Measurements from ENCODE around the gene TBC1D17.
A peak's percentile ranks its signal among the peaks of the same experiment; 100 is the strongest.

The TBC1D17 gene

DNA sequence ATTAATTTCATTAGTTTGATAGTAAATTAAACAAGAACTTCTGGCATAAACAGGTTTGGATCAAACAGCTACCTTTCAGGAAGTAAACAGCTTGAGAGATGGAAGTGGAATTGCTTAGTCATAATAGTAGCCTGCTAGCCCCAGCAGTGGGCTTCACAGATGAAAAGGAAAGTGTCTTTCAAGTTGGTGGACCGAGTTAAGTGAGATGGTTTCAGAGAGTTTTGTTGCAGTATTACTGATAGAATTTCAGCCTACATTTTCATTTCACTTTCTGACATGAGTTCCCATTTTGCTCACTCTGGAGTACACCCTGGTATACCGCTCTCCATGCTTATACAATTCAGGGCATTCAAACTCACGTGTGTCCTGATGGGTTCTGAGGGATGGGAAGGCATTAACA is 28.6 kb upstream of the TBC1D17 start:
- DNase-seq (ENCODE audit: low spot score): no peak

DNA sequence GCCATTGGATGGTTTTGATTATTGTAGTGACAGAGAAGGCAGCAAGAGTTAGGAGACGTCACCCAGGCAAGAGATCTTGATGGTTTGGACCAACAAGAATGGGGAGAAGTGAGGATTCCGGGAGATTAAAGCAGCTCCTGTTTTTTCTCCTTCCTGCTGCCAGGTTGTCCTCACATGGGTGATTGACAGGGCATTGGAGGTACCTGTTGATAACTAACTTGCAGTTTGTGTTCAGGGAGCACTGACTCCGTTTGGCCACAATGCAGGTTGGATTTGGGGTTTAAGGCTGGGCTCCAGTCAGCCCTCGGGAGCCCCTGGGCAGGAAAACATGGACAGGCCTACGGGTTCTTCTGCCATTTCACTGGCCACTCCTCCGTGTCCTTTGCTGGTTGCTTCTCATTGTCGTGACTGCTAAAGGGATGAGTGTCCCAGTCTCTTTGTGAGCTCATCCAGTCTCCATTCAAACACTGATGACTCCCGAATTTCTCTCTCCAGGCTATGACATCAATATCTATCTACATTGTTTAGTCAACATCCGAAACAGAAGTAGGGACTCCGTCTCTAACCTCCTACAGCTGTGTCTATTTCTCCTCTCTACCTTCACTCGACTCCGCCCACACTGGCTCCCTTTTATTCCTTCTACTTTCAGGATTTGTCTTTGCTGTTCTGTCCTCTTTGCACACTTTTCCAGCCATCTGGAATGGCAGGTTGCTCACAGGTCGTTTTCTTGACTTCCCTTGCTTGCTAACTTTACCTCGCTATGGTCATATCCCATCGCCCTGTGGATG is 27.9 kb upstream of the TBC1D17 start:
- no peak for DNase-seq (ENCODE audit: low spot score)

DNA sequence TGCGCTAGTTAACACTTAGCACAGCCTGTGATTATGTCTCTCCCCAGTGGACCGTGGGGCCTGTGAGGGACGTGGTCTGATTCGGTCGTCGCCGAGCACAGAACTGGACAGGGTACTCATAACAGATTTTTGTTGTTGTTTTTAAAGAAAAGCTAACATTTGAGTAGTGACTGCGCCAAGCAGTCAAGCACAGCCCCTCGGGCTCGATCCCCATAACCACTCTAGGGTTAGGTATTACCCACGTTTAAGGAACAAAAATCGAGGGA is 27.3 kb upstream of the TBC1D17 start:
- no peak for DNase-seq (ENCODE audit: low spot score)

DNA sequence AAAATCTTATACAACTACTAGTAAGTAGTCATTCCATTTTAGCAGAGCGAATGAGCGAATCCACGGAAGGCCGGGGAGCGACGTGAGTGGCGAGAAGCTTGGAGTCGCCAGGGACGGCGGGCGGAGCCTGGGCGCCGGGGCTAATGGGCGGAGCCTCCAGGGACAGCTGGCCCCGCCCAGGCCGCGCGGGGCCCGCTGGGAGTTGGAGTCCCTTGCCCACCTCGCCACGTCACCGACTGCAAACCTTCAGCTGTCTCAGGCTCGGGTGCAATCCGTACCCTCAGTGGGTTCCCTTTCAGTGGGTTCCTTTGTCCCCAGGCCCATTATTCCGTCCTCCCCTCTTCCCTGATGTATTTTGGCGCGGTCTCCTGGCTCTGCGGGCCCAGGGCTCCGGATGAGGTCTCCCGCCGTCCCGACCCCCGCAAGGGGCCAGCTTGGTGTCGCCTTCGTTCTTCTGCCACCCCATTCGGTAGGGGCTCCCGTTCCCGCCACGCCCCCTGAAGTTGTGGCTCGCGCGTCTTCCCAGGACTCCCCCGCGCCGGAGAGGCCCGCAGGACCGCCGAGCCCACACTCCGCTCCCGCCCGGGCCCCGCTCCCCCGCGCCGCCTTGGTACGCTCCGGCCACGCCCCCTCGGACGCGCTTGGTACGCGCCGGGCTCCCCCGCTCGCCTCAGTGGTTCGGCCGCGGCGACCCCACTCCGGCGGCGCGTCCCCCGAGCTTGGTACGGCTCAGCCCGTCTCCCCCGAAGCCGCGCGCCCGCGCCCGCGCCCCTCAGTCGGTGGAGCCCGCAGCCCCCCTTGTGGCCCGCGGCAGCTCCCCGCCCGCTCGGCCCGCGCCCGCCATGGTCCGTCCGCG is 26.8 kb upstream of the TBC1D17 start, which contains the start of gene PTOV1:
Gene PTOV1, plus strand, starts transcription at position 673 of the 856 bp plus-strand sequence.
- DNase-seq (ENCODE audit: low spot score): peak; percentile 95

DNA sequence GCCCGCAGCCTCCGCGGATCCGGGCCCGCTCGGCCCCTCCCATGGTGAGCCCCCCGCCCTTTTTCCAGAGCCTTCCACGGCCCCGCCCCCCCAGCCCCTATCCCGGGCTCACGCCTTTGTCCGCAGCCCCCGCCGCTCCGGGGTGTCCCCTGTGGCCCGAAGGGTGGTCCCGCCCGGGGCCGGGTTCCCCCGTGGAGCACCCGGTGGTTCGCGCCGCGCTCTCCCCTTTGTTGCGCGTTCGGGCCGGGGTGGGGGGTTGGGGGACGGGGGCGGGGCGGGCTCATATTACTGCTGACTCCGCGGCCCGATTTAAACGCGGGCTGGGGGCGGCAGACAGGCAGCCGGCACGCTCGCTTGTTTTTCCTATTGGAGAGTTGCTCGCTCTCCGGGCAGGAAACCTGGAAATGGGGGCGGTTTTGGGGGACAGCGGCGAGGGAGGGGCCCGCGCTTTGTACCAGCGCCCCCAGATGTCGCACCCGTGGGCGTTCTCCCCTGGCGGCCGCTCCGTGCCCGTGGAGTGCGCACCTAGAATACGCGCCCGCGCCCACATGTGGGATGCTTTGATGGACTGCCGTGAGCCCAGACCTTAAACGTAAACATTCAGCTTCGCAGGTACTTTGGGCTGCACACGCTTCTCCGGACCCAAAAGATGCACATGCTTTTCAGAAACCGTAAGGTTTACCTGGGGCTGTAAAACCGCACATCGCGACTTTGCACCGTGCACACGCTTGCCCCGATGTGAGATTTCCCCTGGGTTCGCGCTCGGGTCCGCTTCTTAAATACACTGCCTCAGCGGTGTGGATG is 25.8 kb upstream of the TBC1D17 start:
- peak; percentile 38 for DNase-seq (ENCODE audit: low spot score)

DNA sequence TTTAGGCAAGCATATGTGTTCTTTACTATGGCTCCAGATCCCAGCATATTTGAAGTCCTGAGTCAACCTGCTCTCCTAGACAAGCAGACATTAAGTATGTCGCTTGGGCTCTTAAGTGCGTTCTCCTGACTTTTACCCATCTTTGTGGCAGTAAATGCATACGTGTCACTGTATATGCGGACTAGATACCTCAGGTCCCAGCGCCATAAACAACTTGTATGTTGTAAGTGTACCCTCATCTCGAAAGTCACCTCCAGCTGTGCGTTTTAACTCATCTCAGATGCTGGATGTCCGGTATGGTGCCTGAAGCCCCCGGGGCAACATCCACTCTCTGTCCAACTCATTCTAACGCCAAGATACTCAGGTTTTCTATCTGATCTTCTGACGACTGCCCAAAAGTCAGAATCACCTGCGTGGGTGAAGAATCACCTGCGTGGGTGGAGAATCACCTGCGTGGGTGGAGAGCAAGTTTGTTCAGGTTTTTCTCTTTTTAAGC is 24.8 kb upstream of the TBC1D17 start:
- DNase-seq (ENCODE audit: low spot score): no peak

DNA sequence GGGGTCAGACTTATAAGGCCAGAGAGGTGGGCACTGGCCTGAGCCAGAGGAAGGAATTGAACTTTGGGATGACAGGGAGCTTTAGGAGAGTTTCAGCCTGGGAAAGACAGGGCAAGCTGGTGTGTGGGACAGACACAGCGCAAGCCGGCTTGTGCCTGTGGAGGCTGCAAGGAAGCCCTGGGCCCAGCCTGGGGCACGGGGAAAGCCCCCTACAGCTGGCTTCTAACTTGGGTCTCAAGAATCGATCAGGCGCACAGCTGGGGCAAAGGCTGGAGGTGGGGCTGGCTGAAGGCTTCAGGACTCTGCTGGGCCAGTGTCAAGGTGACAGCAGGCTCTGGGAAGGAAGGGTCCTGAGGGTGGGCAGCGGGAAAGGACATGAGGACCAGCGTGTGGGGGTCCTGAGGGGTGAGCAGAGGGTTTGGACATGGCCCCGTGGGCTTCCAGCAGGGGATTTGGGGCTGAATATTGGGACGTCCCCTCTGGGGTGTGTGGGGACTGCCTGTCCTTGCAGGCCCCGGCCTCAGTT is 23.6 kb upstream of the TBC1D17 start:
- DNase-seq (ENCODE audit: low spot score): no peak

DNA sequence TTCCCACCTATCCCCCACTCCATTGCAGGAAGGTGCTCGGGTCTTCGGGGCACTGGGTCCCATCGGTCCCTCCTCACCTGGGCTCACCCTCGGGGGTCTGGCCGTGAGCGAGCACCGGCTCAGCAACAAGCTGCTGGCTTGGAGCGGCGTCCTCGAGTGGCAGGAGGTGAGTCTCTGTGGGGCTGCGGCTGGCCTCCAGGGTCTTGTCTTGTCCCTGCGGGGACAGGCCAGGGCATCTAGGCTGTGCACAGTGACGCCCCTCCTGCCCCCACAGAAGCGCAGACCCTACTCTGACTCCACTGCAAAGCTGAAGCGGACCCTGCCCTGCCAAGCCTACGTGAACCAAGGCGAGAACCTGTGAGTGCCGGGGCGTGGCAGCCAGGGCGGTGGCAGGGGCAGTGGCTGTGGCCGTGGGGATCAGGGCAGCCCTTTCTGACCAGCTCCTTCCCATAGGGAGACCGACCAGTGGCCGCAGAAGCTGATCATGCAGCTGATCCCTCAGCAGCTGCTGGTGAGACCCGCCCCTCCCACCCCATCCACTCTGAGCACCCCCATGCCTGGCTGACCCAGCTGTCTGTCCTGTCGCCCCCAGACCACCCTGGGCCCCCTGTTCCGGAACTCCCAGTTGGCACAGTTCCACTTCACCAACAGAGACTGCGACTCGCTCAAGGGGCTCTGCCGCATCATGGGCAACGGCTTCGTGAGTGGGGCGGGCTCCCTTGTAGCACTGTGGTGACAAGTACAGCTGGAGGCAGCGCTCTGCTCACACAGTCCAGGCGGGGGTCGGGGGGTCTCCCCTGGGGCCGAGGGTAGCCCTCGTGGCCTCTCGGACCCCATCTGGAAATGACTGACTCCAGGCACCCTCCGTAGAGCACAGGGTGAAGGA is 22.9 kb upstream of the TBC1D17 start:
- no peak for DNase-seq (ENCODE audit: low spot score)

DNA sequence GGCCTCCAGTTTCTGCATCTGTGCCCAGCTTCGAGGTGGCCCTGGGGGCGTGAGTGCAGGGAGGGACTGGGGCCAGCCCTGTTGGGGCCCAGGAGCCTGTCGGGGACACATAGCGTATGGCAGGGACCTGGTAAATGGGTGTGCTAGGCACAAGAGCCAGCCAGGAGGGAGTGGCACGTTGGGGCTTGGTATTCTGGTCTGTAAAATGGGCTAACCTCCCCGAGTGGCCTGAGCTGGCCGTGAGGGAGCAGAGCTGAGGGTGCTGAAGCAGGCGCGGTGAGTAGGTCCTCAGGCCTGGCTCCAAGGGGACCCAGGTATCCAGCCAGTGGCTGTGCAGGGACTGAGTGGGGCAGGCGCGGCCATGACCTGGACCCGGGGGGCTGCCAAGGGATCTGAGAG is 22.2 kb upstream of the TBC1D17 start:
- no peak for DNase-seq (ENCODE audit: low spot score)

DNA sequence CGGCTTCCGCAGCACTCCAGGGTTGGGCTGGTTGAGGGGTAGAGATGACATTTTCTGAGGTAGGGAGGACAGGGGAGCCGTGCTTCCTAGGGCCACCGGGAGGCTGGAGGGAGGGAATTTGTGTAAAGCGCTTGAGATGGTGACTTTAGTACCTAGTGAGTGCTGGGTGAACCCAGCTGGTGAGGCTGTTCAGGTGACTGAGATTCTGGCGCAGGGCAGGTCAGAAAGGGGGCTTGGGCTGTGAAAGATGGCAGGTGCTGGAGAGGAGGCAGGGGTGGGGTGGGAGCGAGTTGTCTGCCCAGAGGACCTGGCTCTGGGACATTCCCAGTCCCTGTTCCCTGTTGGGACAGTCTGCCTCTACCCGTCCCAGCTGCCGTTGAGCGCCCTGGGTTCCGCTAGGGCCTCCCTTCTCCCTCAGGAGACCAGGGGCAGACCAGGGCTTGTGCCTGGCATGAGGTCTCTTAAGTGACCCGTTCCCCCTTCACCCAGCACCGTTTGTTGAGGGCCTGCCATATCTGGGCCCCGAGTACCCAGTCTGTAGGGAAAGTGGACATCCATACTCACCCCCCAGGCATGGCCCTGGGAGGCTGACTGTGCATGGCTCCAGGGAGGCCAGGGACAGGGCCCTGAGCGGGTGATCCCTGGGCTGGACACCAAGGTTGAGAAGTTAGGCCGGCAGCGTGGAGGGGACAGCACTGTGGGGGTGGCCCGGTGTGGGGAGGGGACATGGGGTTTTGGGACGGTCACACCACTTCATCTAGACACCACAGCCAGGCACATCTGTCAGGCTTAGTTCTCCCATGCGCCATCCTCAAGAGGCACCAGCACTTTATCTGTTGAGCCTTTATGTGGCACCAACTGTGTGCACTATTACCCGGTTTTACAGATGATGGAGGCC is 21.6 kb upstream of the TBC1D17 start:
- DNase-seq (ENCODE audit: low spot score): no peak

DNA sequence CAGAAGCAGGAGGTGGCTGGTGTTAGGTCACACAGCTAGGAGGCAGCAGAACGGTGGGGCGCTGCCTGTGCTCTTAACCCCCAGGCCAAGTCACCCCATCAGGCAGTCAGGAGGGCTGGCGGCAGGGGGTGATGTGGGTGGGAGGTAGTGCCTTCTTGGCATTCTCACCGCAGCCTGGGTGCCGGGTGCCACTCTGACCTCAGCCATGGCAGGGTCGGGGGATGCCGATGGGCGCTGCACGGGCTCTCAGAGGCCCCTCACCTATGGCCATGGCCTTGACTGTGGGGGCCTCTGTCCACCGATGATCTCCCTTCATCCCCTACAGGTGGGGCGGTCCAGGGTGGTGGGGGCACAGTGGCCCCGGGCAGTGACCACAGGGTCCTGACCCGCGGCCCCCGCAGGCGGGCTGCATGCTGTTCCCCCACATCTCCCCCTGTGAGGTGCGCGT is 20.9 kb upstream of the TBC1D17 start:
- DNase-seq (ENCODE audit: low spot score): no peak

DNA sequence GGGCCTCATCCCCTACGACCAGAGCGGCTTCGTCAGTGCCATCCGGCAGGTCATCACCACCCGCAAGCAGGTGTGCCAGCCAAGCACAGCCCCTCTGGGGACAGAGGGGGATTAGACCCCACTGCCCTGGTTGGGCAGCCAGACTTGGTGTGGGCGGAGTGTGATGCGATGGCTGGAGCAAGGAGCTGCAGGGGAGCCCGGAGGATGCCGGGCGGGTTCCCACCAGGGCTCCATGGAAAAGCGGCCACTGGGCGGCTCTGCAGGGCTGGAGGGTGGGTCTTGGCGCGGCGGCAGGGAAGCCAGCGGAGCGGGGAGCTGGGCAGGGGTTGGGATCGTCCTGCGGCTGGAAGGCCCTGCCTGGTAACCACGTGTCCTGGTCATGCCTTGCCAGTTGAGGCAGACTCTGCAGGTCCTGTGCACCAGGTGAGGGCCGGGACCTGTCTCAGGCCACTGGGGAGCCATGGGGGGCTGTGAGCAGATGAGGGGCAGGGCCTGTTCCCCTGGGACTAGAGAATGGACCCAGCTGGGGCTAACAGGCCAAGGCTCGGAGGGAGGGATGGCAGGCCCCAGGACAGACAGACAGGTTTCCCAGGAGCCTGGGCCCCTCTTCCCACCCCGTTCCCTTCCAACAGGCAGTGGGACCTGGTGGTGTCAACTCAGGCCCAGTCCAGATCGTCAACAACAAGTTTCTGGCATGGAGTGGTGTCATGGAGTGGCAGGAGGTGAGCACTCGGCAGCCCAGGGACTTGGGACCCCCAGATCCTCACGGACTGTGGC is 20.3 kb upstream of the TBC1D17 start:
- DNase-seq (ENCODE audit: low spot score): no peak

DNA sequence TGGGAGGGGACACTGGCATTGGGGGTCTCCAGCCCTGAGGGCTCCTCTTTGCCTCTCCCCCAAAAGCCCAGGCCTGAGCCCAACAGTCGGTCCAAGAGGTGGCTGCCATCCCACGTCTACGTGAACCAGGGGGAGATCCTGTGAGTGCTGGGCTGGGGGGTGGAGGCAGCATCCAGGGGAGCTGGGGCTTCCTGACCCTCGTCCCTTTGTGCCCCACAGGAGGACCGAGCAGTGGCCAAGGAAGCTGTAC is 19.7 kb upstream of the TBC1D17 start:
- no peak for DNase-seq (ENCODE audit: low spot score)

DNA sequence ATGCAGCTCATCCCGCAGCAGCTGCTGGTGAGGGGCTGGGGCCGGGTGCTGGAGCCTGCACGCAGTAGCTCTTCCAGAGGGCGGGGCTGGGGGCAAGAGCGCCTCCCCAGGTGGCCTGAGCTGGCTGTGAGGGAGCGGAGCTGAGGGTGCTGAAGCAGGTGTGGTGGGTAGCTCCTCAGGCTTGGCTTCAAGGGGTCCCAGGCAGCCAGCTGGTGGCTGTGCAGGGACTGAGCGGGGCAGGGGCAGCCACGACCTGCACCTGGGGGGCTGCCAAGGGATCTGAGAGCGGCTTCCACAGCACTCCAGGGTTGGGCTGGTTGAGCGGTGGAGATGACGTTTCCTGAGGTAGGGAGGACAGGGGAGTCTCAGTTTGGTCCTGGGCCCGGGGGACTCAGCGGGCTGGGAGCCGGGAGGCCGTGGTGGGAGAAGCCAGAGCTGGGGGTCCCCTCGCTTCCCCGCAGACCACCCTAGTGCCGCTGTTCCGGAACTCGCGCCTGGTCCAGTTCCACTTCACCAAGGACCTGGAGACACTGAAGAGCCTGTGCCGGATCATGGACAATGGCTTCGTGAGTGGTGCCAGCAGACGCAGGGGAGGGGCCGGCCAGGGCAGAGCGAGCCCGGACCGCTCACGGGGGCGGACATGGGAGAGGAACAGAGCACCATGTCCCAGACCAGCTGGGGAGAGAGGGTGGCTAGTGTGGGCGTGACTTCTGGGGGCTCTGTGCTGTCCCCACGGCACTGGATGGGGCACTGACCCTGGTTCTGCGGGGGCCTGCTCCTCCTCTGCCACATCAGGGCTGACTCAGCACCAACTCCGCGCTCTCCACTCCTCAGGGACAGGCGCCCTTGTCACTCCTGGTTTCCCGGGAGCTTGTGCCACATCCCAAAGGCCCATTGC is 19.2 kb upstream of the TBC1D17 start:
- DNase-seq (ENCODE audit: low spot score): no peak

DNA sequence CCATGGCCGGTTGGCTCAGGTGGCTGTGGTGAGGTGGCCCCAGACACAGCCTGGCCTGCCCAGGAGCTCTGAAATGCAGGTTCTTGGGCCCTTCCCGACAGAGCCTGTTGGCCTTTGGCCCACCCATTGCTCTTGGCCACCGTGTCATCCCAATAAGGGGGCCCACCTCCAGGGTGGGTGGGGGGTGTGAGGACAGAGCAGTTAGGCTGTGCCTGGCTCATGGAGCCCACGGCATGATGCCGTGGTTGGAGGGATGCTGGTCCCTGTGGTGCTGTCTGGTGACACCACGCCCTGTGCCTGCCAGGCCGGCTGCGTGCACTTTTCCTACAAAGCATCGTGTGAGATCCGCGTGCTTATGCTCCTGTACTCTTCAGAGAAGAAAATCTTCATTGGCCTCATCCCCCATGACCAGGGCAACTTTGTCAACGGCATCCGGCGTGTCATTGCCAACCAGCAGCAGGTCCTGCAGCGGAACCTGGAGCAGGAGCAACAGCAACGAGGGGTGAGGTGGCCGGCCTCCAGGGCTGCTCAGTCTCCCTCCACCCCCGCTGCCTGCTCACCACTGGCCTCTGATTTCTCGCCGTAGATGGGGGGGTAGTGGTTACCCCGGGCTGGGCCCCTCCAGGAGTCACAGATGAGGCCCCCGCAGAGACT is 17.7 kb upstream of the TBC1D17 start:
- DNase-seq (ENCODE audit: low spot score): no peak

DNA sequence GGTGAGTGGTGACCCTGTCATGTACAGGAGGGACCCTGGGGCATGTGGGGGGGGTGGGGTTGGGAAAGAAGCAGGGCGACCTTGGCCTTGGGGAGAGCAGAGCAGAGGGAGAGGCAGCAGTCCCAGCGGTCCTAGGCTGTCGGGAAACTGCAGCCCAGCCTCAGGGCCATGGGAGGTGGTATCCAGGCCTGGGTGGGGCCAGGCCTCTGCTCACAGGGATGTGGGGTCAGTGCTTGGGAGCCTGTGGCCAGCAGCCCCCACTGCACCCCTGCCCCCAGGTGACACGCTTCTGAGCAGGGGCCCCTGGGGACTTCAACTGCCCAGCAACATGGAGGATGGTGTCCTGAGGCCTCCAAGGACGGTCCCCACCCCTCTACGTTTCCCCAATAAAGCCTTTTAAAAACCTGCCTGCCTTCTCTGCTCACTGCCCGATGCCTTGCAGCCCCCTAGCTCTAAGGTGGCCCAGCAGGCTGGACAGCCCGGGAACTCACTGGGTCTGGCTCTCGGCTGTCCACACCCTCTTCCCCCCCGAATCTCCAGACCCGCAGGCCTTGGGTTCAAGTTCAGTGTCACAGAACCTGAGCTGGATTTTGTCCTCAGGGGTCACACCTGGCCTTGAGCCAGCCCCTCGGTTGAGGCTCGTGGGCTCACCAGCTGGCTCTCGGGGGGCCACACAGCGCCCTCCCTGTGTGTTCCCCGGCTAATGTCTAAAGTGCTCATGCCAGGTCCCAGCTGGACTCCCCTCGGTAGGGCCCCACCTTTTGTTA is 17.0 kb upstream of the TBC1D17 start:
- DNase-seq (ENCODE audit: low spot score): no peak

DNA sequence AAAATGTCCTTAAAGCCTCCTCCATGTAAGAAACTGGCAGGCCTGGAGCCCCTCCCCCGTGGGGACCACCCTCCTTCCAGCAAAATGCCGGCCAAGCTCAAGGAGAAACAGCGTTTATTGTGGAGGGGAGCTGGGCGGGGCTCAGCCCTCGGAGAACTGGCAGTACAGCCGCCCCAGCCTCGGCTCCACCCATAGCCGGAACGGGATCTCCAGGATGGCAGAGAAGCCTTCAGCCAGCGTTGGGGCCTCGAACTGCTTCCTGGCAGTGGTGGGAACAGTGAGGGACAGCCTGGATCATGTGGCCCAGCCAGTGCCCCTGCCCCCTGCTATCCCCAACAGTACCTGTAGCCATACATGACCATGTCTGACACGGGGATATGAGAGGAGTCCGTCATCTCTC is 16.4 kb upstream of the TBC1D17 start:
- DNase-seq (ENCODE audit: low spot score): no peak

All from SW480 (cell line).